Thyroid gland (tissue), 4 donors: ENCODE results near the gene LIMS2.

ENCODE experiments used
- POLR2A ChIP-seq, 2 donors: fragments of 450-650 bp; IDR thresholded peaks; one replicate each; pipeline ENCODE4 v1.6.1; 2017; ENCODE audit warnings: antibody characterized with exemption in 2 of 2, mild to moderate bottlenecking in 2 of 2, moderate library complexity in 1 of 2
- TF ChIP-seq, protein P1 (sequence below), 6 experiments: fragments of 200-600 bp in 3 of 6; fragments of 450-650 bp in 3 of 6; sonication (generic) in 3 of 6; IDR thresholded peaks; one replicate each; pipeline ENCODE4 v1.5.1; 2016 to 2019; ENCODE audit warnings: antibody characterized with exemption in 6 of 6, mild to moderate bottlenecking in 2 of 6, inconsistent platforms in 1 of 6, moderate library complexity in 1 of 6

- TF ChIP-seq, protein P1, sequence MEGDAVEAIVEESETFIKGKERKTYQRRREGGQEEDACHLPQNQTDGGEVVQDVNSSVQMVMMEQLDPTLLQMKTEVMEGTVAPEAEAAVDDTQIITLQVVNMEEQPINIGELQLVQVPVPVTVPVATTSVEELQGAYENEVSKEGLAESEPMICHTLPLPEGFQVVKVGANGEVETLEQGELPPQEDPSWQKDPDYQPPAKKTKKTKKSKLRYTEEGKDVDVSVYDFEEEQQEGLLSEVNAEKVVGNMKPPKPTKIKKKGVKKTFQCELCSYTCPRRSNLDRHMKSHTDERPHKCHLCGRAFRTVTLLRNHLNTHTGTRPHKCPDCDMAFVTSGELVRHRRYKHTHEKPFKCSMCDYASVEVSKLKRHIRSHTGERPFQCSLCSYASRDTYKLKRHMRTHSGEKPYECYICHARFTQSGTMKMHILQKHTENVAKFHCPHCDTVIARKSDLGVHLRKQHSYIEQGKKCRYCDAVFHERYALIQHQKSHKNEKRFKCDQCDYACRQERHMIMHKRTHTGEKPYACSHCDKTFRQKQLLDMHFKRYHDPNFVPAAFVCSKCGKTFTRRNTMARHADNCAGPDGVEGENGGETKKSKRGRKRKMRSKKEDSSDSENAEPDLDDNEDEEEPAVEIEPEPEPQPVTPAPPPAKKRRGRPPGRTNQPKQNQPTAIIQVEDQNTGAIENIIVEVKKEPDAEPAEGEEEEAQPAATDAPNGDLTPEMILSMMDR (IDR thresholded peaks at IDR 0.05), result no peak
- no peak for TF ChIP-seq POLR2A (IDR thresholded peaks at IDR 0.05)
These were observed 3.7 kb upstream of the LIMS2 start for GRCh38 chr2:127678991-127679390.
